ENCODE data around the gene ARHGAP33.

ARHGAP33 gene

GRCh38 chr19:35779033-35779432, 3.7 kb downstream of the ARHGAP33 start:
- TF ChIP-seq CTCF (IDR thresholded peaks at IDR 0.05; ENCODE audit: insufficient read depth, missing control alignments), result no peak
- DNase-seq (ENCODE audit: insufficient read length, low spot score) (no peak), FAIRE-seq (no peak)

- DNase-seq (ENCODE audit: insufficient read length, low spot score), result no peak
These were observed 4.7 kb downstream of the ARHGAP33 start for GRCh38 chr19:35780058-35780457.

GRCh38 chr19:35780717-35781116, 5.4 kb downstream of the ARHGAP33 start:
- TF ChIP-seq CTCF (IDR thresholded peaks at IDR 0.05; ENCODE audit: insufficient read depth, missing control alignments), result no peak
- FAIRE-seq (no peak), DNase-seq (ENCODE audit: insufficient read length, low spot score) (no peak)

More at GRCh38 chr19:35780058-35780457, 4.7 kb downstream of the ARHGAP33 start:
- no peak for FAIRE-seq
- TF ChIP-seq CTCF (IDR thresholded peaks at IDR 0.05; ENCODE audit: insufficient read depth, missing control alignments), result no peak

- no peak for DNase-seq (ENCODE audit: insufficient read length, low spot score)
- no peak for TF ChIP-seq CTCF (IDR thresholded peaks at IDR 0.05; ENCODE audit: insufficient read depth, missing control alignments)
- no peak for FAIRE-seq
These were observed 6.3 kb downstream of the ARHGAP33 start for GRCh38 chr19:35781650-35782049.

GRCh38 chr19:35782589-35782988, 7.2 kb downstream of the ARHGAP33 start:
- DNase-seq (ENCODE audit: insufficient read length, low spot score) (no peak), FAIRE-seq (no peak)
- no peak for TF ChIP-seq CTCF (IDR thresholded peaks at IDR 0.05; ENCODE audit: insufficient read depth, missing control alignments)

- DNase-seq (ENCODE audit: insufficient read length, low spot score) (no peak), FAIRE-seq (no peak)
- TF ChIP-seq CTCF (IDR thresholded peaks at IDR 0.05; ENCODE audit: insufficient read depth, missing control alignments), result no peak
These were observed 8.4 kb downstream of the ARHGAP33 start for GRCh38 chr19:35783469-35784434.
